ENCODE measurements around the gene CNTNAP3B. TPM values are rescaled to one million over a fixed set of nuclear protein-coding genes. Genes with fewer than 3 reads are reported as not detected.
A peak's percentile ranks its signal among the peaks of the same experiment; 100 is the strongest.
"Not testable (repeated sequence)": the region's sequence is repeated elsewhere in the genome, so short reads cannot be mapped to it uniquely, and the experiment has no call there.

The CNTNAP3B gene
- total RNA-seq: 7.2 TPM
- long read RNA-seq, partial matches to known transcripts: 0 of 3 reads
- long read RNA-seq, other reads (novel, unspliced or antisense): 3 of 3 reads

GRCh38 chr9:42129073-42129729, at the start of gene CNTNAP3B:
TSS of gene CNTNAP3B (minus strand) at chr9:42129426. CDS start at chr9:42129094, 332 bp downstream.
- ATAC-seq; intact Hi-C loops (cut with micrococcal nuclease): not testable (repeated sequence)
- peak; percentile 29 for DNase-seq

- ATAC-seq; intact Hi-C loops (cut with micrococcal nuclease); DNase-seq: not testable (repeated sequence)
Measured at GRCh38 chr9:42160299-42160698, 31.1 kb upstream of the CNTNAP3B start.

- DNase-seq; ATAC-seq; intact Hi-C loops (cut with micrococcal nuclease): not testable (repeated sequence)
Measured at GRCh38 chr9:42127056-42127841, 2.0 kb downstream of the CNTNAP3B start.

- DNase-seq; ATAC-seq; intact Hi-C loops (cut with micrococcal nuclease): not testable (repeated sequence)
Measured at GRCh38 chr9:42121007-42121406, 8.2 kb downstream of the CNTNAP3B start.

- DNase-seq; ATAC-seq; intact Hi-C loops (cut with micrococcal nuclease): not testable (repeated sequence)
Measured at GRCh38 chr9:42095929-42096328, 33.3 kb downstream of the CNTNAP3B start.

- intact Hi-C loops (cut with micrococcal nuclease); ATAC-seq; DNase-seq: not testable (repeated sequence)
Measured at GRCh38 chr9:42084559-42084952, 44.7 kb downstream of the CNTNAP3B start.

GRCh38 chr9:42083877-42084558, 45.2 kb downstream of the CNTNAP3B start:
- not testable (repeated sequence) for ATAC-seq, DNase-seq

GRCh38 chr9:42080376-42080775, 48.9 kb downstream of the CNTNAP3B start:
- DNase-seq; ATAC-seq; intact Hi-C loops (cut with micrococcal nuclease): not testable (repeated sequence)

More at GRCh38 chr9:42083877-42084558, 45.2 kb downstream of the CNTNAP3B start:
- intact Hi-C loops (cut with micrococcal nuclease): not testable (repeated sequence)

GRCh38 chr9:42074868-42075267, 54.4 kb downstream of the CNTNAP3B start:
- intact Hi-C loops (cut with micrococcal nuclease): not testable (repeated sequence)

GRCh38 chr9:42071026-42071425, 58.2 kb downstream of the CNTNAP3B start:
- ATAC-seq; DNase-seq; intact Hi-C loops (cut with micrococcal nuclease): not testable (repeated sequence)

More at GRCh38 chr9:42074868-42075267, 54.4 kb downstream of the CNTNAP3B start:
- not testable (repeated sequence) for DNase-seq, ATAC-seq

- DNase-seq; intact Hi-C loops (cut with micrococcal nuclease): not testable (repeated sequence)
- ATAC-seq: peak; percentile 59
Measured at GRCh38 chr9:42070035-42070799, 59.0 kb downstream of the CNTNAP3B start.

GRCh38 chr9:42053874-42054273, 75.4 kb downstream of the CNTNAP3B start:
- DNase-seq; intact Hi-C loops (cut with micrococcal nuclease); ATAC-seq: not testable (repeated sequence)

GRCh38 chr9:42050701-42051100, 78.5 kb downstream of the CNTNAP3B start:
- intact Hi-C loops (cut with micrococcal nuclease); ATAC-seq; DNase-seq: not testable (repeated sequence)

- DNase-seq; ATAC-seq; intact Hi-C loops (cut with micrococcal nuclease): not testable (repeated sequence)
Measured at GRCh38 chr9:42044422-42045010, 84.7 kb downstream of the CNTNAP3B start.

- DNase-seq; ATAC-seq; intact Hi-C loops (cut with micrococcal nuclease): not testable (repeated sequence)
Measured at GRCh38 chr9:42033541-42033940, 95.7 kb downstream of the CNTNAP3B start.

- ATAC-seq; intact Hi-C loops (cut with micrococcal nuclease); DNase-seq: not testable (repeated sequence)
Measured at GRCh38 chr9:42020639-42021038, 108.6 kb downstream of the CNTNAP3B start.

GRCh38 chr9:42018220-42018922, 110.9 kb downstream of the CNTNAP3B start:
- DNase-seq; ATAC-seq; intact Hi-C loops (cut with micrococcal nuclease): not testable (repeated sequence)
